Hematopoietic multipotent progenitor cell treated with erythropoietin and hydrocortisone succinate and interleukin-3 and kit ligand, for 4 days (in vitro differentiated cells): ENCODE results near the gene JPT1.

Experiments
- DNase-seq: peaks from one replicate; pipeline ENCODE4 v3.0.0-alpha.2; 2015

The JPT1 gene

GRCh38 chr17:75103601-75104554 lies 50.4 kb downstream of the JPT1 start:
- no peak for DNase-seq

DNA sequence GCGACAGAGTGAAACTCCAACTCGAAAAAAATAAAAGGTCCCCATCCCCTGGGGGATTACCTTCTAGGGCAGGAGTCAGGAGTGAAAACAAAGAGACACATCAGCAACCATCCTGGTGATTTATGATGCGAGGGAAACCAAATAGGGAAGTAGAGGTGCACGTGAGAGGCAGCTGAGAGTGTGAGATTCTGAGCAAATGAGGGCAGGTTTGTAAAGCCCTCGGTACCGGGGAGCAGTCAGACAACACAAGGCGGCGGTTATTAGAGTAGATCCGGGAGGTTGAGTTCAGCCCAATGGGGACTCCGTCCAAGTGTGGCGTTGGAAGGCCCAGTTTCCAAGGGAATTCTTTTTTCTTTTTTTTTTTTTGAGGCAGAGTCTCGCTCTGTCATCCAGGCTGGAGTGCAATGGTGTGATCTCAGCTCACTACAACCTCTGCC lies 51.9 kb downstream of the JPT1 start:
- DNase-seq: peak; percentile 75

DNA sequence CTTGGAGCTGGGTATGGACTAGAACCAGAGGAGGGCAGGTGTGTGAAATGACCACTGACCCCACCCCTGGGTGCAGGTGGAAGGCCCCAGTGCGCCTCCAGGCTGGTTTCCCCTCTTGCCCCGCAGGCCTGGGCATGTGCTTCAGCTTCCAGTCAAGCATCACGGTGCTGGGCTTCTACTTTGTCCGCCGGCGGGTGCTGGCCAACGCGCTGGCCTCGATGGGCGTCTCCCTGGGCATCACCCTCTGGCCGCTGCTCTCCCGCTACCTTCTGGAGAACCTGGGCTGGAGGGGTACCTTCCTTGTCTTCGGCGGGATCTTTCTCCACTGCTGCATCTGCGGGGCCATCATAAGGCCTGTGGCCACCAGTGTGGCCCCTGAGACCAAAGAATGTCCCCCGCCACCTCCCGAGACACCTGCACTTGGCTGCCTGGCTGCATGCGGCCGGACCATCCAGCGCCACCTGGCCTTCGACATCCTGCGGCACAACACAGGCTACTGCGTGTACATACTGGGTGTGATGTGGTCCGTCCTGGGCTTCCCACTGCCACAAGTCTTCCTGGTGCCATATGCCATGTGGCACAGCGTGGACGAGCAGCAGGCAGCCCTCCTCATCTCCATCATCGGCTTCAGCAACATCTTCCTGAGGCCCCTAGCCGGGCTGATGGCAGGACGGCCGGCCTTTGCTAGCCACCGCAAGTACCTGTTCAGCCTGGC lies 54.3 kb downstream of the JPT1 start:
- DNase-seq: no peak

DNA sequence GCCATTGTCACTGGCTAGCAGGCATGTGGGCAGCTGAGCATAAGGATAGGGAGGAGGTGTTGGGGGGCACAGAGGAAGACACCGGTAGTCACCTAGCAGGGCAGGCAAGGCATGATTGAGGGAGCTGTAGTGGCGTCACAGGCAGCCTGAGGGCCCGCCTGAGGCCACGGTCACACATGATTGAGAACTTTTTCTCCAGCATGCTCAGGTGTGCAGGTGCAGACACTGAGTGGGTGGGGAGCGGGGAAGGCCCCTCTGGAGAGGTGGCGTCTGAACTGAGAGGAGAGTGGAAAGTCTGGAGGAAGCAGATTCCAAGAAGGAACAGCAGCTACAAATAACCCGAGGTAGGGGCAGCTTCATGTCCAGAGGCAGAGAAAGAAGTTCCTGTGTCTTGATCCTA lies 55.5 kb downstream of the JPT1 start:
- DNase-seq: no peak

DNA sequence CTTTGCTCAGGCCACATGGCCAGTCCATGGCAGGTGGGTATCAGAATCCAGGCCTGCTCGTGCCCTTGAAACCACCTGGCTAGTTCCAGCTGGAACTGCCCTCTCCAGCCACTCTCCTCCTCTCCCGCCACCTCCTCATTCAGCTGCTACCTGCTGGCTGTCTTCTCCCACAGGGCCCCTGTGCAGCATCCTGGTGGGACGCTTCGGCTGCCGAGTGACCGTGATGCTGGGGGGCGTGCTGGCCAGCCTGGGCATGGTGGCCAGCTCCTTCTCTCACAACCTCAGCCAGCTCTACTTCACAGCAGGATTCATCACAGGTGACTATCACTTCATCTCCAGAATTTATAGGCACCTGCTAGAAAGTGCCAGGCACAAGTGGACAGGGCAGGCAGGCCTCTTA lies 56.4 kb downstream of the JPT1 start:
- no peak for DNase-seq

DNA sequence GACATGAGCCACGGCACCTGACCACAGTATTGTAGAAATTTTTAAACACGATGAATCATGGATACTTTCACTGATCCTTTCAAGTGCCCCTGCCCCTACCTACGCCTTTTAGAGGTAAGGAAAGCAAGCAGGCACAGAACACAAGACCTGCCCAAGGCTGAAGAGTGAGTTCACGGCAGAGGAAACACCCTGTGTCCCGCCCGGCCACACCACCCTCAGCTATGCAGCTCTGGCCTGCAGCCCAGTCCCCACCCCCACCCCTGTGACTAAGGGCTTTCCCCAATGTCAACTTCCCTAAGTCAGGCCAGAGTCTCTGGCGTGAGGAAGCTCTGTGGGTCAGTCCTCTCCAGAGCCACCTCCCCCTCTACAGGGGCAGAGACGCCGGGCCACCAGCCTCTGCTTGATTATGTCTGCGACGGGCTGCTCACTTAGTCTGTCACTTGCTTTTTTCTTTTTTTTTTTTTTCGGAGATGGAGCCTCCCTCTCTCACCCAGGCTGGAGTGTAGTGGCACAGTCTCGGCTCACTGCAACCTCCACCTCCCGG lies 58.2 kb downstream of the JPT1 start:
- DNase-seq: peak; percentile 97

GRCh38 chr17:75094871-75095399 lies 59.4 kb downstream of the JPT1 start:
- DNase-seq: no peak

DNA sequence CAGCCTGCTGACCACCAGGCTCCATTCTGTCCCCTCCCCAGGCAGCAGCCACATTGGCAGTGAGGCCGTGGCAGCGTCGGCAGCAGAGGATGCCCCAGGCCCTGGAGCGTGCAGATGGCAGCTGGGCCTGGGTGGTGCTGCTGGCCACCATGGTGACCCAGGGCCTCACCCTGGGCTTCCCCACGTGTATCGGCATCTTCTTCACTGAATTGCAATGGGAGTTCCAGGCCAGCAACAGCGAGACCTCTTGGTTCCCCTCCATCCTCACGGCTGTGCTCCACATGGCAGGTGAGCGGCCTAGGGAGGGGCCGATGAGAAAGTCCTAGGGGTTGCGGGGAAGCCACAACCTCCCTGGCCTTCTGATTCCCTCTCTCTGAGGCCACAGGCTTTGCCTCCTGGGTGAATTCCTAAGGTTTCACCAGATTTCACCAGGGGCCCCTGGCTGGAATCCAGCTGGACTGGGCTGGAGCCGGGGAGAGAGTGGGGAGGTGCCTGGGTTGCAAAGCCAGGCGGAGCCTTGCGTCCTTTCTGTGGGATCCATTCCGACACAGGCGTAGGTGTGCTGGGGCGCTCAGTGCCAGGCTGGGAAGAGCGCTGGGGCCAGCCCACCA lies 60.7 kb downstream of the JPT1 start:
- DNase-seq: no peak

DNA sequence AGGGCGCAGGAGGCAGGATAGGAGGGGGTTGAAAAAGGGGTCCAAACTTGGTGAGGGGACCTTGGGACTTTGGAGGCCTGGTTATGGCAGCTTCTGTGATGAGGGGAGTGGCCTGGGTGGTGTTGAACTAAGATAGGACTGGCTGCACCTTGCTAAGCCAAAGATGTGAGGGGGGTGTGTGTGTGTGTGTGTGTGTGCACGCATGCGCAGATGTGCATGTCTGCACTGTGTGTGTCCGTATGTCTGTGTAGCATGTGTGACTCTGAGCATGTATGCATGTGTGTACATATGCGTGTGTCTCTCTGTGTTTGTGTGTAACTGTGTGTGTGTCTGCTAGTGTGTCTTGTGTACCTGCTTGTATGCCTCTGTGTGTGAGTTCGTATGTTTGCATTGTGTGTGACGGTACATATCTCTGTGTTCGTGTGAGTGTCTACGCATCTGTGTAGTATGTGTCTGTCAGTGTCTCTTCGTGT lies 62.4 kb downstream of the JPT1 start:
- peak; percentile 49 for DNase-seq

- no peak for DNase-seq
Observed at GRCh38 chr17:75090871-75091854, 63.1 kb downstream of the JPT1 start.

GRCh38 chr17:75088465-75089417 lies 65.6 kb downstream of the JPT1 start:
- peak; percentile 49 for DNase-seq

DNA sequence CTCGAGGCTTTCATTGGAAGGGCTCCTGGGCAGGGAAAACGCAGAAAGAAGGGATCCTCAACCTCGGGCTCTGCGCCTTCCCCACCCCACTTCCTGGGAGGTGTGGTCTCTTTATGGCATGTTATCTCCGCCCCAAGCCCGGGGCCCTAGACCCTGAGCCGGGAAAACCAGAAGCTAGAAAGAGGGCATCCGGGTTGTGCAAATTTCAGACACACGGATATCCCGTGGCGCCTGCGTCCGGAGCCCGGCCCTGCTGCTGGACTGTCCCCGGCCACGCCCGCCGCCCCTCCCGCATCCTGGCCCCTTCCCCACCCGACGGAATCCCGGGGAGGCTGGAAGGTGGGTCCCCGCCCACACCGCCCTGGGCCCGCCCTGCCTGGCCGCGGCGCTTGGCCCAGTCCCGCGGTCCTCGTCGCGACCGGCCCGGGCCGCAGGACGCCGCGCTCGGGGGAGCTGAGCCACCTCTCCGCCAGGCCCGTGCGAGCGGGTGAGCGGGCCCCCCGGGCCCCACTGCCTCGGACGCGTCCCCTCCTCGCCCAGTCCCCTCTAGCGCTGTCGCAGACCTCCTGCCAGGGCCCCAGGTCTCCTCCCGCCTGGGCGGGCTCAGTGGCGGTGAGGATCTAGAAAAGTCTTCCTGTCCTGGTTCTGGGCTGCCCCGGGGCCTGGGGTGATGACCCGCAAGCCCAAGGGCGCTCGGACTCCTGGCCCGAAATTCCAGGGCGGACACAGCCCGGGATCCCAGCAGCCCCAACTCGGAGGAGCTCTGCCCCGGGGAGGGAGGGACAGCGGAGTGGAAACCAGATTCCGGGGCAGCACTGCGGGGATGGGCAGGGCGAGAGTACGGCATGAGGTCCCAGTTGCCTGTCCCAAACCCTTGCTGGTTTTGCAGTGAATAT lies 66.5 kb downstream of the JPT1 start, which contains the start of gene SLC16A5:
SLC16A5 (plus strand) TSS at position 397 of the 896 bp plus-strand sequence. CDS start 5,683 bp downstream, outside the sequence.
- peak; percentile 91 for DNase-seq

- no peak for DNase-seq
Observed at GRCh38 chr17:75087182-75087557, 67.1 kb downstream of the JPT1 start.

- no peak for DNase-seq
Observed at GRCh38 chr17:75086496-75087181, 67.7 kb downstream of the JPT1 start.
